PFSK-1 (cell line): ENCODE data around the gene UPB1.

Experiments
- POLR2AphosphoS5 ChIP-seq: IDR thresholded peaks from 2 replicates; pipeline ENCODE4 v1.6.1; 2012; ENCODE audit warnings: low read depth, mild to moderate bottlenecking, control low read depth, low read length, moderate library complexity
- TAF1 ChIP-seq: IDR thresholded peaks from 2 replicates; pipeline ENCODE4 v1.6.1; 2012; ENCODE audit warnings: low read length, control low read depth, borderline replicate concordance; ENCODE audit not compliant: insufficient read depth
- TF ChIP-seq, protein P1 (sequence below), 2 experiments: IDR thresholded peaks; 2 replicates each; pipeline versions ENCODE4 v1.6.1 to v1.8.0; 2011 to 2012; ENCODE audit warnings: low read depth in 2 of 2, low read length in 2 of 2, control low read depth in 1 of 2, inconsistent platforms in 1 of 2, mild to moderate bottlenecking in 1 of 2, moderate library complexity in 1 of 2; ENCODE audit not compliant: insufficient read depth in 1 of 2

DNA sequence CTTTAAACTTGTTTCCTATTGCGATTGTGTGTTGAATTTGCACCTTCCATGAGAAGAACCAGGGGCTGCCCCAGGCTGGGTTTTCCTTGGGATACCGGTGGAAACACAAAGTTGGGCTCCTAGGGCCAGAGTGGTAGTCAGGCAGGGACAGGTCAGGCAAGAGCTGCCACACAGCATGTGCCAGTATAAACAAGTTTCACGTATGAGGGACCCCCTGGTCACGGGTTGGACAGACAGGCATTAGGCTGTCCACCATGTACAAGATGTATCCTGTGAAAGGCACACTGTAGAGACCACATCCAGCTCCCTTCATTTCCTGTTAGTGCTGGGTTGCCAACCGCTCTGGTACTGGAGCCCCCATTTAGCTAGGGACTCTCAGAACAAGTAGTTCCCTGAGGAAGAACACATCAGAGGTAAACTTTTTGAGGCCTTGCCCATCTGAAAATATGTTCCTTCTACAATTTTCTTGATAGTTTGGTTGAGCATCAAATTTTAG, 8.8 kb downstream of the UPB1 start:
- TF ChIP-seq TAF1 (no peak), POLR2AphosphoS5 (no peak)
- TF ChIP-seq, protein P1, sequence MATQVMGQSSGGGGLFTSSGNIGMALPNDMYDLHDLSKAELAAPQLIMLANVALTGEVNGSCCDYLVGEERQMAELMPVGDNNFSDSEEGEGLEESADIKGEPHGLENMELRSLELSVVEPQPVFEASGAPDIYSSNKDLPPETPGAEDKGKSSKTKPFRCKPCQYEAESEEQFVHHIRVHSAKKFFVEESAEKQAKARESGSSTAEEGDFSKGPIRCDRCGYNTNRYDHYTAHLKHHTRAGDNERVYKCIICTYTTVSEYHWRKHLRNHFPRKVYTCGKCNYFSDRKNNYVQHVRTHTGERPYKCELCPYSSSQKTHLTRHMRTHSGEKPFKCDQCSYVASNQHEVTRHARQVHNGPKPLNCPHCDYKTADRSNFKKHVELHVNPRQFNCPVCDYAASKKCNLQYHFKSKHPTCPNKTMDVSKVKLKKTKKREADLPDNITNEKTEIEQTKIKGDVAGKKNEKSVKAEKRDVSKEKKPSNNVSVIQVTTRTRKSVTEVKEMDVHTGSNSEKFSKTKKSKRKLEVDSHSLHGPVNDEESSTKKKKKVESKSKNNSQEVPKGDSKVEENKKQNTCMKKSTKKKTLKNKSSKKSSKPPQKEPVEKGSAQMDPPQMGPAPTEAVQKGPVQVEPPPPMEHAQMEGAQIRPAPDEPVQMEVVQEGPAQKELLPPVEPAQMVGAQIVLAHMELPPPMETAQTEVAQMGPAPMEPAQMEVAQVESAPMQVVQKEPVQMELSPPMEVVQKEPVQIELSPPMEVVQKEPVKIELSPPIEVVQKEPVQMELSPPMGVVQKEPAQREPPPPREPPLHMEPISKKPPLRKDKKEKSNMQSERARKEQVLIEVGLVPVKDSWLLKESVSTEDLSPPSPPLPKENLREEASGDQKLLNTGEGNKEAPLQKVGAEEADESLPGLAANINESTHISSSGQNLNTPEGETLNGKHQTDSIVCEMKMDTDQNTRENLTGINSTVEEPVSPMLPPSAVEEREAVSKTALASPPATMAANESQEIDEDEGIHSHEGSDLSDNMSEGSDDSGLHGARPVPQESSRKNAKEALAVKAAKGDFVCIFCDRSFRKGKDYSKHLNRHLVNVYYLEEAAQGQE (IDR thresholded peaks at IDR 0.05; ENCODE audit: insufficient read depth in 1 of 2, low read depth in 2 of 2, low read length in 2 of 2): no peak
